ENCODE measurements around the gene LEAP2.

LEAP2 gene, protein sequence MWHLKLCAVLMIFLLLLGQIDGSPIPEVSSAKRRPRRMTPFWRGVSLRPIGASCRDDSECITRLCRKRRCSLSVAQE

DNA sequence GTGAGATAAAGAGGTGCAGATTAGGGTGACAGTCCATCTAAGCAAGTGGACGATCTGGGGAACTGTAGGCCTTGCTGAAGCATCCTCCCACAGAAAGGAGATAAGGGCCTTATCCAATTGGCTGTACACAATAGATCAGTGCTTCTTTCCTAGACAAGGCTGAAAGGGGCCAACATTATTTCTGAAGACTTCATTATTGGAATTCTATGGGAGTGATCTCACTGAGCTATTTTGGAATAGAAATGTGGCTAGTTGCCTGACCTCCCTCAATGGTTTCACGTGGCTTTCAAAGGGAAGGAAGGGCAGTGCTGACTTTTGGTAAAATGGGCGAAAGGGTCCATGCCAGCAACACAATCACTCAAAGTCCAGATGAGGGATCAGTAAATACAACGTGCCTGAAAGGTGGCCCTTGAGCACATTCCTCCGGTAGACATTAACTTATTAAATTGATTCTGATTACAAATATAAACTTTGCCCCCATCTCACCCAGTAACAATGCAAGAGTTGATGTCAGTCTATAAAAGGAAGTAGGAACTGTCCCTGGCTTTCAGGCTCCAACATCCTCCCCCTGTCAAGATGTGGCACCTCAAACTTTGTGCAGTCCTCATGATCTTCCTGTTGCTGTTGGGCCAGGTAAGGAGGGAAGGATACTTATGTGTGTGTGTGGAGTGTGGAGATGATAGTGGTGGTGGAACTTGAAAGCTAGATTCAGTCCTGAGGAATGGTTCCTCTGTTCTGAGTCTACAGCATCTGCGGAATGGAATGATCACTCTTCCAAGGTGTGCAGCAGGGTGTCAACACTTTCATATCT is at the start of gene LEAP2:
TSS of gene LEAP2 (plus strand) at position 550 of the 811 bp plus-strand sequence. CDS start at position 577, 27 bp downstream.
- DNase-seq (ENCODE audit: low read depth): no peak

DNA sequence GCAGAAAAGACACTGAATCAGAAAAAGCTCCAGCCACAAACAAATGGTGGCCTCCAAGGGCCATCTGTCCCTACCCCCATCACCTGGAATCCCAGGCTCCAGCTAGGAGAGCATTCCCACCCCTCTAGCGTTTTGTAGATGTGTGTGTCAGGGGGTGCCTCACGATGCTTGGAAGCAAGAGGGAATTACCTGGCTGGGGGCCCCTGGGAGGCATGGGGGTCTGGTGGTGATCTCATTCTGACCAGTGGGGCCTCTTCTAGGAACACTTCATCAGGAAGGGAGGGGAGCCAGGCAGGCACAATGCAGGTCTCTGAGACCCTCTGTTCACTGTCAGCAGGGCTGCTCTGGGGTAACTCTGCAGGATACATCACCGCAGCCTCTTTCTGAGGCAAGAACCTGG is 49.0 kb upstream of the LEAP2 start:
- no peak for DNase-seq (ENCODE audit: low read depth)

DNA sequence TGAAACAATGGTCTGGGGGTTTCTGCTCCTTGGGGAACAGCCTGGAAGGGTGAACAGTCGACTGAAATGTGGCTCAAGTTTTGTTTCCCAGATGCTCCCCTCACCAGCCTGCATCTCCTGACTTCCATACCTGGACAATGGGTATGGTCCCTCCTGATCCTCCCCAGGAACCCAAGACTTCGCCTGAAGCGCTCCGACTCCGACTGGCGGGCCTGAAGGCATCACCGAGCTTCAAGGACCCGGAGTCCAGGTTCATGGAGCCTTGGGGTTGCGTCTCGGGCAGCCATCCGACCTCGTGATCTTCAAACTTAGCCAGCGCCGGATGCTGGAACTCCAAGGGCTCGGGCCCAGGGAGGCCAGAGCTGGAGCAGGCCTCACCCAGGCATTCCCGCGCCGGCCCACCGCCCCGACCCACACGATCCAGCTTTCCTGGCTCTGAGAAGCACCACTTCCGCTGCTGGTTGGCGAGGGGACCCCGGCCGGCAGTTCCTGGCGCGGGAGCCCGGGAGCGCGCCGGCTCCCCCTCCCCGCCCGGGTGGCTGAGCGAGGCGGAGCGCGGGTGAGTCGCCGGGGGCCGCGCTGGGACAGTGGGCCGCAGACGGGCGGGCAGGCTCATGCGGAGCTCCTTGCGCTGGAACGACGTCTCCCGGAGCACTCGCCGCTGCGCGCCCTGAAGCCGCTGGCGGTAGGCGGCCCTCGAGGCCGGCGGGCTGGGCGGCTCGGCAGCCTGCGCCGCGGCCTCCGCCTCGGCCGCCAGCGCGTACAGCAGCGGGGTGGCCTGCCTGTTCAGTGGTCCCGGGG is 48.2 kb upstream of the LEAP2 start:
- no peak for DNase-seq (ENCODE audit: low read depth)

DNA sequence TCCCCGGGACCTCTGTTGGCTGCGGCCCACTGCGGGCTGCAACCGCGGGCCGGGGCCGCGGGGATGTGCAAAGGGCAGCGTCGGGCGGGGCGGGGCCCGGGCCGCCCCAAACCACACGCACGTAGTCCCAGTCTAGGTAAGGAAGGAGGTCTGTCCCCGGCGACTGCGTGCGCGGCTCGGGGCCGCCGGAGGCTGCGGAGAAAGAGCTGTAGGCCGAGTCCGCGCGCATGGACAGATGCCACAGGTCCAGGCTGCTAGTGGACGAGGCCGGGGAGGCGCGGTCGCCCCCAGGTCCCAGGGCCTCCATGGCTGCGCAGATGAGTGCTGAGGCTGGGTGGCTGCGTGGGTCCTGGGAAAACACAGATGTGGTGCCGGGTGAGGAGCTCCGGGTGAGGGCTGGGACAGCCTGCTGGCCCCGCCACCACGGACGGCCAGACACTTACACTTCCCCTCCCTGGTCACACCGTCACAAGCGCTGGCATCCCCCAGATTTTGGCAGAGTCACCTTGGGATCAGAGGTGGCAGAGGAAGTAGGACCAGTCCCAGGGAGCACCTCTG is 47.6 kb upstream of the LEAP2 start:
- DNase-seq (ENCODE audit: low read depth): no peak

DNA sequence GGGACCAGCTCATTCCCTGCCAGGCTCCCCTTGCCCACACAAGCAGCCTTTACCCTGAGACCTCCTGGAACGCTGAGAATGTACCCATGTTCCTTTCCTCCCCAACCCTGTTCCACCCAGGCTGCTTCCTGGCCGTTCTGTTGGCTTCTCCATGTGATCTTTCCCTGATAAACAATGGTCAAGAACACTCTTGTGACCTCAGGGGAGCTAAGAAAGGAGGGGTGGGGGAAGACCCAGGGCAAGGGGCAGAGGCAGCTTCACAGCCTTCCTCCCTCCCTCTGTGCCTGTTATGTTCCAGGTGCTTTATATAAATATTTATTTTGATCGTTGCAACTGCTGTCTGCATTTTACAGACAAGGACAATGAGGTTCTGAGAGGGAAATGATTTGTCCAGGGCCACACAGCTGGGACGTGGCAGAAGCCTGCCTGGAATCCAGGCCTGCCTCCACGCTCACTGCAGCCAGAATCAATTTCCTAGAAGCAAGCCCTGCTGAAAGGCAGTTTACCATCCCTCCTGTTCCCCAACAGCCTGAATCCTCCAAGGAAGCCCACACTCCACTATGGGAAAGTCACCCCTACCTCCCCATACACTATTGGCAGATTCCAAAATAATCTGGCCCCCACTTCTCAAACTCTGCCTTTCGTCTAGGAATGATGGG is 46.9 kb upstream of the LEAP2 start:
- no peak for DNase-seq (ENCODE audit: low read depth)

DNA sequence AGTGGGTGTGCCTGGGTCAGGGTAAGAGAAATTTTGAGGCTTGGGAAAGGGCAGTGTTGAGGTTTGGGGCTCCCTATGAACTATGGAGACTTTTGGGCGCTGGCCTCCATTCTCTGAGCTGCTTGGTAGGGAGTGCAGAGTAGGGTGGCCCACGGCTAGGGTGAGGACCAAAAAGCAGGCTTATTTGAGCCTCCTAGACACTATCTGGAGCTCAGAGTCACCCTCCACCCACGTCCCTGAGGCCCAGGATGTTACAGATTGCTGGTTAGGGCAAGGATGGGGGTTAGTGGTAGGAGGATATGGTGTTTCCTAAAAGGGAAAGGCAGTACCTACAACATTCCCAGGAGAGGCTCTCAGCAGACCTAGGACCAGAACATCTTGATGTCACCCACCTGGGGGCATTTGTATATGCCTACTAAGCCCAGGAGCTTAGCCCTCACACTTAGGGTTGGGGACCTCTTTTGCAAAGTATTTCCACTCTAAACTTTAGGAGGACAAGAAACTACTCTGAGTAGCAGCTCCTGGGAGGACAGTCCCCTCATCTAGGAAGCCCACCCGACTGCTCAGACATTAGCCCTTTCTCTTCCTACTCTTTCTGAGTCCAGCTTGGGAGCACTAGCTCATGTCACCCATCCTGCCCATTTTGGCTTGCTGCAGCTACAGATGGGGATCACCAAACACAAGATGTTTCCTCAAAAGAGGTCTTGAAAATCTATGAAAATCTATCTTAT is 45.4 kb upstream of the LEAP2 start:
- no peak for DNase-seq (ENCODE audit: low read depth)

DNA sequence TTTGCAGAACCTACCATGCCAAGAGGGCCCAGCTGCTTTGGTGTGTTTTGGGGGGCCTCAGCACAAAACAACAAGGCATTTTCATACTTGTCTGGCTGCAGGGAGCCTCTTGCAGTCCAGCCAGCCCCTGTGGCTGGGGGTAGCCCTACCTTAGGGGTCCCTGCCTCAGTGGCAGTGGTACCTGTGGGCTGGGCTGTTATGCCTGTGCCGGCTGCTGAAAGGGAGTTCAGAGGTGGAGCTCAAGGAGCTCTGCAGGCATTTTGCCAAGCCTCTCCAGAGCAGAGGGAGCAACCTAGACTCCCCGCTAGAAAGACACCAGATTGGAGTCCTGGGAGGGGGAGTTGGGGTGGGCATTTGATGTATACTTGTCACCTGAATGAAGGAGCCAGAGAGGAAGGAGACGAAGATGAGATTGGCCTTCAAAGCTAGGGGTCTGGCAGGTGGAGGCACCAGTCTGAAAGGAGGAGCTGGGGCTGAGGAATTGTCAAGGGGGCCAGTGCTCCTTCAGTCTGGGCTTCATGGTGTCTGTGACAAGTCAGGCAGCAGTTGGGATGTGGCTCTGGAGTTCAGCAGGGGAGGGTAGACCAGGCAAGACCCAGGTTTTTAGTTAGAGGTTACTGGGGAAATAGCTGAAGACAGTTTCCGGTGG is 44.5 kb upstream of the LEAP2 start:
- no peak for DNase-seq (ENCODE audit: low read depth)

DNA sequence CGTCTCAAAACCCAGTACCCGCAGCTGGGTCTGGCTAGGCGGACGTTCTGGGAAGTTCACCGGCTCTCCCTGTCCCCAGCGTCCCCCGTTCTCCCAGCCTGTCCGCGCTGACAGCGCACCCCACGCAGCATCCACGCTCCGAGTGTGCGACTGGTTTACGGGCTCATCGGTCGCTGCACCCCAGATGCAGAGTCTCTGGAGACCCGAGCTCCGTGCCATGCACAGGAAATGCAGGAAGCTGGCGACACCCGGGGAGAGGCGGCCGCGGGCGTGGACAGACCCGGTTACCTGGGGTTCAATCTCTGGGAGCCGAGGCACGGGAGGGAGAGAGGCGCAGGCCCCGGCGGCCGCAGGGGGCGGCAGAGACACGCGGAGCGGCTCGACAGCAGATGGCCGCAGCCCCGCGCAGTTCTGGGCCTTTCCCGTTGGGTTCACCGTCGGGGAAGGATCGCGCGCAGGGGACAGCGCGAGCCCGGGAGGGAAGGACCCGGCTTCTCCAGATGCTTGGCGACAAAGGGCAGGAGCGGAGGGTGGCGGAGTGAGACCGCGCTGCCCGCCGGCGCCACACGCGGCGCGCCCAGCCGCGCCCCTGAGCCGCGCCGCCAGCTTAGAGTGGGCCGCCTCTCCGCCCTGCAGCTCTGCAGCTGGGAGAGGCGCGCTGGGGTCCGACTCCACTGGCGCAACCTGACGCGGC is 43.6 kb upstream of the LEAP2 start:
- DNase-seq (ENCODE audit: low read depth): peak; percentile 25

DNA sequence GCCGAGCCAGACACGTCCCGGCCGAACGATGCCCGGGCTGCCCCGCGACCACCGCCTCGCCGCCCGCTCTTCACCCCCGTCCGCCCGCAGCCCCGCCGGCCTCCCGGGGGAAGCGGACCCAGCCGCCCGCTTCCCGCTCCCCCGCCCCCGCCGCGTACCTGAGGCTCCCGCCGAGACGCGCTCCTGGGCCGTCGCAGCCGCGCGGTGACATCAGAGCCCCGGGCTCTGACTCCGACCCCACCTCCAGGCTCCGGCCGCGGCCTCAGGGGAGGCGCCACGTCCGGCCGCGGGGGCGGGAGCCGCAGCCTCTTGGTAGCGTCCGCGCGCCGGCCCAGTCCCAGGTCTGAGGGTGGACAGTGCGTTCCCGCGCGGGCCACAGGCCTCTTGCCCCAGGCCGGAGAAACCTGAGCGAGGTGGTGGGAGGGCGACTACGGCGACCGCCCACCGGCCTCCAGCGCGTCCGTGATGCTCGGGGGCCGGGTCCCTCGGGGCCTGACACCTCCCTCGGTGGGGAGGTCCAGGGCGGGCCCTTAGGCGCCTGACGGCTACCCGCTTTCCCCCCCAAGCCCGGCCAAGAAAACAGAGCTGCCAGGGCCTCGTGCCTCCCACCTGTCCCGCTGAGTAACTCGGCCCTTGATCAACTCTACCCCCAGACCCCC is 42.9 kb upstream of the LEAP2 start, which contains the start of gene SHROOM1:
TSS of gene SHROOM1 (minus strand) at position 212 of the 659 bp plus-strand sequence. CDS start 4,507 bp downstream, outside the sequence.
- peak; percentile 41 for DNase-seq (ENCODE audit: low read depth)

DNA sequence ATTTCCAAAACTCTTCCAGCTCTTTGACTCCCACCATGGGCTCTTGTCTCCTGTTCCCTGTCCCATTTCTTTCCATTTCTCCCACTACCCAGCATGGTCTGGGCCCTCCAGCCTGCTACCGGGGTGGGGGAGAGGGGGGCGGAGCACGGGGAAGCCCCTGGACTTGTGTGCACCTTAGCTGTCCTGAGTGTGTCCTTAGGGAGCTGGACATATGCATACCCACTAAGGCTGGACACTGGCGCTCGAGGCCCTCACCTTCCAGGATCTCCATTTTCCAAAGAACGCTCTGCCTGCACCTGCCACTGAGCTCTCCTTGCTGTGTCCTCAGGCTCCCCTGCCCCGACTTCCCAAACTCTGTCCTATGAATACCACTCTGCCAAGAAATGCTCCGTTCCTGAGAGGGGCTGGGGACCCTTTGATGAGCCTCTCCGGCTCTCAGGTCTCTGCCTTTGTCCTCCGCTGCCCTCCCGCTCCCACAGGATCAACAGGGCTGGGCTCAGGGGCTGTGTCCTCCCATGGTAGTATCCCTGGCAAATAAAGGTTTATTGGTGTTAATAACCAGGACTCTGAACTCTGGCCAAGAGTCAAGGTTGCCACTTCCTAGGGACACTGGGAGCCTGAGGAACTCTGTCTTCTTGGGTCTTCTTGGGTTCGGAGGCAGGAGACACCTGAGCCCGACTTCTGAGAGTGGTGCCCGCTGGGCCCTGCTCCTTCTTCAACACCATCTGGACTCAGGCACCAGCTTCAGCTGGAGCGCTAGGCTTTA is 42.2 kb upstream of the LEAP2 start:
- no peak for DNase-seq (ENCODE audit: low read depth)

DNA sequence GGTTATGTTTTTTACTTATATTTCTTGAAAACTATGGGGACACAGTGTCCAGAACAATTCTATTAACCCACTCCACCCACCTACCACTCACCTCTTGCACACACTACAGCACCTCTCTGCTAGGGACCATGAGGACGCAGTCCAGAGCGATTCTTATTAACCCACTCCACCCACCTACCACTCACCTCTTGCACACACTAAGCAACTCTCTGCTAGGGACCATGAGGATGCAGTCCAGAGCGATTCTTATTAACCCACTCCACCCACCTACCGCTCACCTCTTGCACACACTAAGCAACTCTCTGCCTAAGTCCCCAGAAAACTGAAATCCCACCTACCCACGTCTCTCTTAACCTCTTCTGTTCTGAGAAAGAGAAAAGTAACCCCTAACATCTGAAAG is 40.9 kb upstream of the LEAP2 start:
- no peak for DNase-seq (ENCODE audit: low read depth)

DNA sequence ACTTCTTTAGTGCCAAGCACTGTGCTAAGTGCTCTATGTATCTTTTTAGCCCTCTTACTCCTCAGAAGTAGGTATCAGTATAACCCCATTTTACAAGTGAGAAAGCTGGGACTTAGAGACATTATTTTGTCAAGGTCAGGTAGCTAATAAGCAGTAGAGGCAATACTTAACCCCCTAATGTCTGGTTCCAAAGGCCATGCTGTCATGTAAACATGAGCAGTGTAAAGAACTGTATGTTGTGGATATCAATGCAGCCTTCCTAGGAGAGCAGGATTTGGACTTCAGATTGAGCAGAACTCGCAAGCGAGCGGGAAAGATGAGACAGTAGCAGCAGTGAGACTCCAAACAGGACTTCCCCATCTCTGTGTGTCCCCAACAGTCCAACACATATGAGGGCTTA is 39.4 kb upstream of the LEAP2 start:
- no peak for DNase-seq (ENCODE audit: low read depth)

DNA sequence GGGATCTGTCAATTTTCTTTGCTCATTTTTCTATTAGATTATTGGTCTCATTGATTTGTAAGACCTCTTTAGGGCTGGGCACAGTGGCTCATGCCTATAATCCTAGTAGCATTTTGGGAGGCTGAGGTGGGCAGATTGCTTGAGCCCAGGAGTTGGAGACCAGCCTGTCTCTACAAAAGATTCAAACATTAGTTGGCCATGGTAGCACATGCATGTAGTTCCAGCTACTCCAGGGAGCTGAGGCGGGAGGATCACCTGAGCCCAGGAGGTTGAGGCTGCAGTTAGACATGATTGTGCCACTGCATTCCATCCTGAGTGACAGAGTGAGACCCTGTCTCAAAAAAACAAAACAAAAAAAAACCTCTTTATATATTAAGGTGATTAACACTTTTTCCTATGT is 36.6 kb upstream of the LEAP2 start:
- no peak for DNase-seq (ENCODE audit: low read depth)

DNA sequence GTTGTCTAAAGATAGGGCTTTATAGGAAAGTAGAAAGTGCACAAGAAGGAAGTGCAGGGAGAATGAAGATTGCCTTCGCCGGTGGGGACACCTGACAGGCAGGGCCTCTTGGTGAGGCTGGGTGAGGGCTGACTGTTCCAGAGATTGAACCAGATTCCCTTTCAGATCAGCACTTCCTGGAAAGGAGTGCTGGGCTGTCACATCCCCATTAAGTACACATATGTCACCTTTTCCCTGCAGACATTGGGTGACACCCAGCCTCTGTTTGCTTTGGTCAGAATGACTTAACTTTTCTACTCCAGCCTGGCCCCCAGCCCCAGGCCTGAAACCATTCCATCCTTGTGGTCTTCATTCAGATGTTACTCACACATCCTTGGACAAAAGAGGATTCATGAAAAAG is 35.6 kb upstream of the LEAP2 start:
- DNase-seq (ENCODE audit: low read depth): no peak

DNA sequence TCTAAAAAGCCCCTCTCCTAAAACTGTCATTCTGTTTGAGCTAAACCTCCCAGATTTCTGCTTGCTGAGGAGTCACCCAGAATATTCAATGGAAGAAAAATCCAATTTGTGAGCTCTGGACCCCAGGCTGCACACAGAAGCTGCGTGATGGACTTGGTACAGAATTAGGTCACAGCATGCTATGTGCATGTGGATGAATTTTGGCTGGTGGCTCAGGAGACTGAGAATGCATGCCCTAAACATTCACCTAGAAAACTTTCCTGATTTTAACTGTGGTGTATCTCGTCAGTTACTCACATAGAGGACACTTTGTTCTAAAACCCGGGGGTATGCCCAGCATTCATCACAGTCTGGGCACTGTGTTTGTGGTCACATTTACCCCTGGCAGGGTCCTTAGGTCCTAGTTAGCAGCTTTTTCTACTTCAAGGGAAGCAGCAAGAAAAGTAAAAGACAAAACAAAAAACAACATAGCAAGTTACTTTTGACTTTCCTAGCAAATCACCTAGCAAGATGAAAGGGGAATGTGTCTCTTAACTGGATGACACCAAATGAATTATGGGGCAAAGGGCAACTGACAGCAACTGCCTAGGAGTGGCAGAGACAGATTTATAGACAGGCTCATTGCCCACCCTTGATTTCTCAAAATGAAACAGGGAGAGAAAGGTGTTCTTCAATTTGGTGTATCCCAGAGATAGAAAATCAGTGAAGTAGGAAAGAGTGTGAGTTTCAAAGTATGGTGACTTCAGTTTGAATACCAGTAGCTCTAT is 34.8 kb upstream of the LEAP2 start:
- no peak for DNase-seq (ENCODE audit: low read depth)

DNA sequence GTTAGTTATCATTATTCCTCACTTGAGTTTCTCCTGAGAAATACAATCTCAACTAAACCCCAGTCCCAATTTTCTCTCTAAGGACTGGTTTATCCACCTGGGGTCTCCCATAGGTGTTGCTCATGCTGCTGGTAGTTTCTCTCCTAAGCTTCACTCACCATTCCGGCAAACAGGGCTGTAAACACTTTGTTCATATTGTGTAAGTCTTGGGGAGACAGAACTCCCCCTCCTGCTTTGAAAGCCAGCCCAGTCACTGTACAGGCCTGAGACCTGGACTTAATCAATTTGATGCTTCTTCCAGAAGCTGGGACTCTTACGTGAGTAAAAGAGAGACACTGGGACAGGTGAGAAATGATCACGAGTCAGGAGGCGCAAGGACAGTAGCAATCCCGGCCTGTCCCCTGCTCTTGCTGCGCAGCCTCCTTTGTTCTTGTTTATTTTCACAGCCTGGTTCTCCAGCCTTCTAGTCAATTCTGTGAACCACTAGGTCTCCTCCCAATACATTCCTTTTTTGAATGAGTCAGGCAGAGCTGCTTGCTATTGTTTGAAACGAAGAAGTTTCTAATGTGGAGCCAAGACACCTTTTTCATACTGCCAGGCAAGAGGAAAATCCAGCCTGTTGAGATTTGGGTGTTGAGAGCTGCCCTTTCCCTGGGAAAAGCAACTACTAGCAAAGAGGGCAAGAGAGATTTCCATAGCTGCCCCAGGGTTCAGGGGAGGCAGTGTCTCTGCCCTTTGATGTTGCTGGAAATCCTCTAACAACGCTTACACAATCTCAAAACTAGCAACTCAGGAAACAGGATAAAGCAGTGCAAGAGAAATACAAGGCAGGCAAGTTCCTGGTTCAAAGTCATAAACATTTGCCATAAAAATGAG is 33.8 kb upstream of the LEAP2 start:
- DNase-seq (ENCODE audit: low read depth): no peak

DNA sequence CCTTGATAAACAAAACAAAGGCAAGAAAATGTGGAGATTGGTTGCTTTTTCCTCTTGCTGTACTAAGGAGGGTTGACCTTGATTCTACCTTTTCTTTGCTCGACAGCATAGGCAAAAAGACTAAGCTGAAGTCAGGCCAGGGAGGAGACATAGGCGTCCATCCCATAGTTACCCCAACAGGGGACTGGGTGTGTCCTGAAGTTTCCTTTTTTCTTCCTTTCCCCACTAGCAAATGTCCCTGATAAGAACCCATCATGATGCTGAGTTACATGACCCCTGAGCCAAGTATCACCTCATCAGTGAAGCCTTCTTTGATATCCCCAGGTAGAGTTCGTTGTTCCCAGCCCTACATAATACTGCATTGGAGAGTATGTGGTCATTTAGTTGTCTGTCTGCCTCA is 33.2 kb upstream of the LEAP2 start:
- DNase-seq (ENCODE audit: low read depth): no peak

All from CMK (cell line).